GM19025 (cell line): ENCODE results near the gene DPY30.

Experiments used
- ATAC-seq: cut with Tn5 transposase; IDR thresholded peaks from one replicate; pipeline ENCODE4 v1.9.1; 2021; ENCODE audit warnings: mild to moderate bottlenecking, low read depth, moderate library complexity; ENCODE audit not compliant: unreplicated experiment

The DPY30 gene

GRCh38 chr2:31979018-31979417, 60.6 kb downstream of the DPY30 start:
- no peak for ATAC-seq

- no peak for ATAC-seq
Observed at GRCh38 chr2:31978436-31978835, 61.2 kb downstream of the DPY30 start.
